Liver (tissue), 9 donors: ENCODE measurements around the gene HSD3B2. TPM values are rescaled to one million over a fixed set of nuclear protein-coding genes. Genes with fewer than 3 reads are reported as not detected.

Source experiments
- DNase-seq: peaks from one replicate; pipeline ENCODE4 v3.0.0-alpha.2; 2017; ENCODE audit warnings: low spot score
- H3K27ac ChIP-seq, 2 donors: one replicate each; pipeline ENCODE4 v1.7.0; 2013; ENCODE audit warnings: inconsistent platforms in 2 of 2, low read length in 2 of 2, control low read depth in 1 of 2, low read depth in 1 of 2, mild to moderate bottlenecking in 1 of 2
- H3K27me3 ChIP-seq, 4 donors: one replicate each; pipeline versions ENCODE4 v1.6.1 to v1.7.0; 2013; ENCODE audit warnings: low read length in 3 of 4, inconsistent platforms in 1 of 4, mild to moderate bottlenecking in 1 of 4, moderate library complexity in 1 of 4; ENCODE audit not compliant: control insufficient read depth in 4 of 4, insufficient read depth in 4 of 4
- H3K36me3 ChIP-seq, 4 donors: one replicate each; pipeline versions ENCODE4 v1.6.1 to v1.7.0; 2013; ENCODE audit warnings: low read length in 3 of 4, mild to moderate bottlenecking in 3 of 4, low read depth in 1 of 4, moderate library complexity in 1 of 4; ENCODE audit not compliant: control insufficient read depth in 4 of 4, insufficient read depth in 3 of 4
- H3K4me1 ChIP-seq, 4 donors: one replicate each; pipeline versions ENCODE4 v1.6.1 to v1.7.0; 2013; ENCODE audit warnings: low read length in 3 of 4, mild to moderate bottlenecking in 3 of 4, moderate library complexity in 1 of 4; ENCODE audit not compliant: control insufficient read depth in 4 of 4, insufficient read depth in 4 of 4
- H3K4me3 ChIP-seq, 3 donors: one replicate each; pipeline versions ENCODE4 v1.6.1 to v1.7.0; 2013; ENCODE audit warnings: low read length in 3 of 3, control low read depth in 1 of 3, low read depth in 1 of 3, mild to moderate bottlenecking in 1 of 3
- H3K9ac ChIP-seq, 2 donors: one replicate each; pipeline ENCODE4 v1.7.0; 2013; ENCODE audit warnings: low read length in 2 of 2, mild to moderate bottlenecking in 2 of 2, moderate library complexity in 2 of 2, control low read depth in 1 of 2, low read depth in 1 of 2
- H3K9me3 ChIP-seq, 4 donors: one replicate each; pipeline versions ENCODE4 v1.6.1 to v1.7.0; 2013; ENCODE audit warnings: low read length in 3 of 4; ENCODE audit not compliant: control insufficient read depth in 4 of 4
- CTCF ChIP-seq: fragments of 150-350 bp; IDR thresholded peaks from 2 replicates; pipeline ENCODE4 v1.5.1; 2017; ENCODE audit warnings: improper control_type of control experiment, low read depth, low read length; ENCODE audit not compliant: missing input control
- EGR1 ChIP-seq, 2 donors: IDR thresholded peaks; 2 replicates each; pipeline ENCODE4 v1.6.1; 2016 to 2018; ENCODE audit warnings: antibody characterized with exemption in 2 of 2, low read depth in 2 of 2
- FOXA1 ChIP-seq: IDR thresholded peaks from 2 replicates; pipeline ENCODE4 v1.6.1; 2016; ENCODE audit warnings: antibody characterized with exemption
- HNF4A ChIP-seq, 2 donors: conservative IDR thresholded peaks; 2 replicates each; pipeline ENCODE4 v1.6.1; 2016; ENCODE audit warnings: antibody characterized with exemption in 2 of 2, mild to moderate bottlenecking in 2 of 2
- JUND ChIP-seq, 2 donors: IDR thresholded peaks; 2 replicates each; pipeline ENCODE4 v1.6.1; 2016; ENCODE audit warnings: antibody characterized with exemption in 2 of 2
- RAD21 ChIP-seq, 2 donors: IDR thresholded peaks; 2 replicates each; pipeline ENCODE4 v1.6.1; 2016; ENCODE audit warnings: antibody characterized with exemption in 2 of 2, mild to moderate bottlenecking in 2 of 2
- REST ChIP-seq: IDR thresholded peaks from 2 replicates; pipeline ENCODE4 v1.6.1; 2016; ENCODE audit warnings: antibody characterized with exemption, mild to moderate bottlenecking
- RXRA ChIP-seq, 2 donors: IDR thresholded peaks; 2 replicates each; pipeline ENCODE4 v1.6.1; 2017 to 2018; ENCODE audit warnings: antibody characterized with exemption in 2 of 2, mild to moderate bottlenecking in 1 of 2
- ZBTB33 ChIP-seq: IDR thresholded peaks from 2 replicates; pipeline ENCODE4 v1.6.1; 2016; ENCODE audit warnings: antibody characterized with exemption
- WGBS: extraction: QIAGEN DNeasy Blood & Tissue Kit; methylation state at CpG from one replicate; pipeline ENCODE4 v1.1.7; 2013; 5-methylcytosine and 5-hydroxymethylcytosine counted together
- polyA plus RNA-seq, 2 donors: library from polyadenylated mRNA; stranded (reverse) in 1 of 2; unstranded in 1 of 2; fragments of 200-250 nt in 1 of 2; fragments of >200 nt in 1 of 2; fragmentation: Nextera tagmentation in 1 of 2; extraction: Ambion mirVana in 1 of 2; gene quantifications; one replicate each; pipeline versions ENCODE4 v1.2.1 to v1.2.3, GENCODE V29; 2013 to 2015
- total RNA-seq, 2 donors: library from RNA; depleted of rRNA; stranded (reverse); fragments of >200 nt; gene quantifications; one replicate each; pipeline ENCODE4 v1.2.3, GENCODE V29; 2014
- donor health status: healthy.
- donor health status: healthy.
- donor health status: healthy.
- donor health status: healthy.
- donor health status: healthy.

HSD3B2 gene
- total and polyA plus RNA-seq, 4 donors, result 0.14 to 0.25 (median 0.18) TPM; not detected in 1

GRCh38 chr1:119372503-119373086 lies 42.4 kb upstream of the HSD3B2 start:
- 20% methylated on average over 6 of the region's 6 CpGs for WGBS
- DNase-seq, result no peak
- H3K9me3 ChIP-seq, result no peaks in the 10 kb centered on the region
- peak overlapping the region in 1 of 3 donors; percentile 14 for H3K4me3 ChIP-seq
- peak overlapping the region in 1 of 2 donors; percentile 88 for H3K9ac ChIP-seq
- H3K27me3 ChIP-seq, result no peaks in the 10 kb centered on the region
- TF ChIP-seq RXRA (IDR thresholded peaks at IDR 0.05) (peak; percentile 5 to 20), HNF4A (conservative IDR thresholded peaks at IDR 0.05) (peak in 1 of 2 donors; percentile 28), RAD21 (IDR thresholded peaks at IDR 0.05) (peak; percentile 82 to 85), JUND (IDR thresholded peaks at IDR 0.05) (no peak), FOXA1 (no peak), CTCF (peak; percentile 55)
- H3K36me3 ChIP-seq, result no peaks in the 10 kb centered on the region
- H3K4me1 ChIP-seq, result peaks cover 12 to 83% (median 63%) of the 10 kb centered on the region in 4 donors
- H3K27ac ChIP-seq, result peak overlapping the region; percentile 28 to 45

GRCh38 chr1:119373465-119373864 lies 41.5 kb upstream of the HSD3B2 start:
- TF ChIP-seq FOXA1, result no peak
- no peak for TF ChIP-seq ZBTB33
- TF ChIP-seq EGR1 (IDR thresholded peaks at IDR 0.05; ENCODE audit: low read depth in 2 of 2), result no peak
- no peak for TF ChIP-seq HNF4A (conservative IDR thresholded peaks at IDR 0.05)
- TF ChIP-seq REST, result no peak
- no peak for TF ChIP-seq RAD21 (IDR thresholded peaks at IDR 0.05)
- WGBS, result 64% methylated on average over 2 of the region's 2 CpGs

More at GRCh38 chr1:119373465-119373864, 41.5 kb upstream of the HSD3B2 start:
- Histone ChIP-seq H3K9ac (no peak overlapping the region), H3K4me1 (peaks cover 12 to 83% (median 56%) of the 10 kb centered on the region in 4 donors), H3K27me3 (no peaks in the 10 kb centered on the region), H3K9me3 (no peaks in the 10 kb centered on the region), H3K4me3 (no peak overlapping the region), H3K27ac (peak overlapping the region; percentile 28 to 50), H3K36me3 (no peaks in the 10 kb centered on the region)
- no peak for DNase-seq
